Liver (tissue), 2 donors: ENCODE measurements around the gene ABCA3.

Source experiments
- YY1 ChIP-seq: IDR thresholded peaks from 2 replicates; pipeline ENCODE4 v1.6.1; 2016; ENCODE audit warnings: antibody characterized with exemption, mild to moderate bottlenecking
- TF ChIP-seq, protein P1 (sequence below): fragments of 150-350 bp; IDR thresholded peaks from 2 replicates; pipeline ENCODE4 v1.5.1; 2017; ENCODE audit warnings: improper control_type of control experiment, low read depth, low read length; ENCODE audit not compliant: missing input control
- TF ChIP-seq, protein P2 (sequence below): IDR thresholded peaks from 2 replicates; pipeline ENCODE4 v1.6.1; 2016; ENCODE audit warnings: antibody characterized with exemption, mild to moderate bottlenecking
- TF ChIP-seq, protein P3 (sequence below): IDR thresholded peaks from 2 replicates; pipeline ENCODE4 v1.6.1; 2016; ENCODE audit warnings: antibody characterized with exemption
- donor health status: healthy.

DNA sequence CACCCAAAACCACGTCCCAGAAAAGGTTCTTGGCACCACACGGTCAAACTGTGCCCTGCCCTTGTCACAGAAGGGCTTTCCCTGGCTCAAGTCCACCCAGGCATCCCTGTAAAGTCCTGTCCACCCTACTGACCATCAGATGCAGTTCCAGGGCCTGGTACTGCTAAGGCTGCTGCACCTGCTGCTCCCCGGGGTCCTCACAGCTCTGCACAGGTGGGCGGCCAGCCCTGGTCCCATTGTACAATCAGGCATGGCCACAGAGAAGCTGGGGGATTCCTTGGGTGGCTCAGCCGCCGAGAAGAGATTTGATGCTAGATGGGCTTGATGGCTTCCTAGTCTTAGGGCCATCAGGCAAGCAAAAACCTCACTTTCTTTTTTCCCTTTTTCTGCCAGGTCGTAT, 15.3 kb downstream of the ABCA3 start:
- TF ChIP-seq, protein P1, sequence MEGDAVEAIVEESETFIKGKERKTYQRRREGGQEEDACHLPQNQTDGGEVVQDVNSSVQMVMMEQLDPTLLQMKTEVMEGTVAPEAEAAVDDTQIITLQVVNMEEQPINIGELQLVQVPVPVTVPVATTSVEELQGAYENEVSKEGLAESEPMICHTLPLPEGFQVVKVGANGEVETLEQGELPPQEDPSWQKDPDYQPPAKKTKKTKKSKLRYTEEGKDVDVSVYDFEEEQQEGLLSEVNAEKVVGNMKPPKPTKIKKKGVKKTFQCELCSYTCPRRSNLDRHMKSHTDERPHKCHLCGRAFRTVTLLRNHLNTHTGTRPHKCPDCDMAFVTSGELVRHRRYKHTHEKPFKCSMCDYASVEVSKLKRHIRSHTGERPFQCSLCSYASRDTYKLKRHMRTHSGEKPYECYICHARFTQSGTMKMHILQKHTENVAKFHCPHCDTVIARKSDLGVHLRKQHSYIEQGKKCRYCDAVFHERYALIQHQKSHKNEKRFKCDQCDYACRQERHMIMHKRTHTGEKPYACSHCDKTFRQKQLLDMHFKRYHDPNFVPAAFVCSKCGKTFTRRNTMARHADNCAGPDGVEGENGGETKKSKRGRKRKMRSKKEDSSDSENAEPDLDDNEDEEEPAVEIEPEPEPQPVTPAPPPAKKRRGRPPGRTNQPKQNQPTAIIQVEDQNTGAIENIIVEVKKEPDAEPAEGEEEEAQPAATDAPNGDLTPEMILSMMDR: no peak
- TF ChIP-seq, protein P2, sequence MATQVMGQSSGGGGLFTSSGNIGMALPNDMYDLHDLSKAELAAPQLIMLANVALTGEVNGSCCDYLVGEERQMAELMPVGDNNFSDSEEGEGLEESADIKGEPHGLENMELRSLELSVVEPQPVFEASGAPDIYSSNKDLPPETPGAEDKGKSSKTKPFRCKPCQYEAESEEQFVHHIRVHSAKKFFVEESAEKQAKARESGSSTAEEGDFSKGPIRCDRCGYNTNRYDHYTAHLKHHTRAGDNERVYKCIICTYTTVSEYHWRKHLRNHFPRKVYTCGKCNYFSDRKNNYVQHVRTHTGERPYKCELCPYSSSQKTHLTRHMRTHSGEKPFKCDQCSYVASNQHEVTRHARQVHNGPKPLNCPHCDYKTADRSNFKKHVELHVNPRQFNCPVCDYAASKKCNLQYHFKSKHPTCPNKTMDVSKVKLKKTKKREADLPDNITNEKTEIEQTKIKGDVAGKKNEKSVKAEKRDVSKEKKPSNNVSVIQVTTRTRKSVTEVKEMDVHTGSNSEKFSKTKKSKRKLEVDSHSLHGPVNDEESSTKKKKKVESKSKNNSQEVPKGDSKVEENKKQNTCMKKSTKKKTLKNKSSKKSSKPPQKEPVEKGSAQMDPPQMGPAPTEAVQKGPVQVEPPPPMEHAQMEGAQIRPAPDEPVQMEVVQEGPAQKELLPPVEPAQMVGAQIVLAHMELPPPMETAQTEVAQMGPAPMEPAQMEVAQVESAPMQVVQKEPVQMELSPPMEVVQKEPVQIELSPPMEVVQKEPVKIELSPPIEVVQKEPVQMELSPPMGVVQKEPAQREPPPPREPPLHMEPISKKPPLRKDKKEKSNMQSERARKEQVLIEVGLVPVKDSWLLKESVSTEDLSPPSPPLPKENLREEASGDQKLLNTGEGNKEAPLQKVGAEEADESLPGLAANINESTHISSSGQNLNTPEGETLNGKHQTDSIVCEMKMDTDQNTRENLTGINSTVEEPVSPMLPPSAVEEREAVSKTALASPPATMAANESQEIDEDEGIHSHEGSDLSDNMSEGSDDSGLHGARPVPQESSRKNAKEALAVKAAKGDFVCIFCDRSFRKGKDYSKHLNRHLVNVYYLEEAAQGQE: no peak
- no peak for TF ChIP-seq YY1
- TF ChIP-seq, protein P3, sequence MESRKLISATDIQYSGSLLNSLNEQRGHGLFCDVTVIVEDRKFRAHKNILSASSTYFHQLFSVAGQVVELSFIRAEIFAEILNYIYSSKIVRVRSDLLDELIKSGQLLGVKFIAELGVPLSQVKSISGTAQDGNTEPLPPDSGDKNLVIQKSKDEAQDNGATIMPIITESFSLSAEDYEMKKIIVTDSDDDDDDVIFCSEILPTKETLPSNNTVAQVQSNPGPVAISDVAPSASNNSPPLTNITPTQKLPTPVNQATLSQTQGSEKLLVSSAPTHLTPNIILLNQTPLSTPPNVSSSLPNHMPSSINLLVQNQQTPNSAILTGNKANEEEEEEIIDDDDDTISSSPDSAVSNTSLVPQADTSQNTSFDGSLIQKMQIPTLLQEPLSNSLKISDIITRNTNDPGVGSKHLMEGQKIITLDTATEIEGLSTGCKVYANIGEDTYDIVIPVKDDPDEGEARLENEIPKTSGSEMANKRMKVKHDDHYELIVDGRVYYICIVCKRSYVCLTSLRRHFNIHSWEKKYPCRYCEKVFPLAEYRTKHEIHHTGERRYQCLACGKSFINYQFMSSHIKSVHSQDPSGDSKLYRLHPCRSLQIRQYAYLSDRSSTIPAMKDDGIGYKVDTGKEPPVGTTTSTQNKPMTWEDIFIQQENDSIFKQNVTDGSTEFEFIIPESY: no peak
